ENCODE data around the gene LRRC2.
"Not testable (repeated sequence)": the region's sequence is repeated elsewhere in the genome, so short reads cannot be mapped to it uniquely, and the experiment has no call there.

The LRRC2 gene

DNA sequence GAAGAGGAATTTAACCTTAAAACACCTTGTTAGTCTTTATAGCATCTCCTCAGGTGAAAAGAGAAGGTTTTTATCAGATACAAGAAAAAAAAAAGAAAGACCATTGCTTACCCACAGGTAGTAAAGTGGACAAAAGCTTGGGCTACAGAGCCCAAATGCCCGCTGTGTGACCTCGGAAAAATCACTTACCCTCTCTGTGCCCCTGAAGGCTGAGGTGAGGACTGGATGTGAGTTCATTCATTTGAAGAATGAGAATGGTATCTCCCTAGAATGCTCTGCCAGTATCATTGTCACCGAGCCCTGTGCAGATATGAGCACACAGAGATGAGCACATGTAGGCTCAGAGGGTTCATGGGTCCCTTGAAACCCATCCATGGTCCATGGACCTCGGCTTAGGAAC is 28.6 kb upstream of the LRRC2 start:
- Histone ChIP-seq H3K4me3 (replicated peaks; ENCODE audit: insufficient read depth, low read length) (no peak overlapping the region), H3K27me3 (ENCODE audit: insufficient read depth, poor library complexity, severe bottlenecking) (no peaks in the 10 kb centered on the region), H3K27ac (replicated peaks) (no peak overlapping the region)
- TF ChIP-seq, protein P1, sequence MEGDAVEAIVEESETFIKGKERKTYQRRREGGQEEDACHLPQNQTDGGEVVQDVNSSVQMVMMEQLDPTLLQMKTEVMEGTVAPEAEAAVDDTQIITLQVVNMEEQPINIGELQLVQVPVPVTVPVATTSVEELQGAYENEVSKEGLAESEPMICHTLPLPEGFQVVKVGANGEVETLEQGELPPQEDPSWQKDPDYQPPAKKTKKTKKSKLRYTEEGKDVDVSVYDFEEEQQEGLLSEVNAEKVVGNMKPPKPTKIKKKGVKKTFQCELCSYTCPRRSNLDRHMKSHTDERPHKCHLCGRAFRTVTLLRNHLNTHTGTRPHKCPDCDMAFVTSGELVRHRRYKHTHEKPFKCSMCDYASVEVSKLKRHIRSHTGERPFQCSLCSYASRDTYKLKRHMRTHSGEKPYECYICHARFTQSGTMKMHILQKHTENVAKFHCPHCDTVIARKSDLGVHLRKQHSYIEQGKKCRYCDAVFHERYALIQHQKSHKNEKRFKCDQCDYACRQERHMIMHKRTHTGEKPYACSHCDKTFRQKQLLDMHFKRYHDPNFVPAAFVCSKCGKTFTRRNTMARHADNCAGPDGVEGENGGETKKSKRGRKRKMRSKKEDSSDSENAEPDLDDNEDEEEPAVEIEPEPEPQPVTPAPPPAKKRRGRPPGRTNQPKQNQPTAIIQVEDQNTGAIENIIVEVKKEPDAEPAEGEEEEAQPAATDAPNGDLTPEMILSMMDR (IDR thresholded peaks at IDR 0.05; ENCODE audit: insufficient read depth, low read length): no peak
- TF ChIP-seq, protein P2, sequence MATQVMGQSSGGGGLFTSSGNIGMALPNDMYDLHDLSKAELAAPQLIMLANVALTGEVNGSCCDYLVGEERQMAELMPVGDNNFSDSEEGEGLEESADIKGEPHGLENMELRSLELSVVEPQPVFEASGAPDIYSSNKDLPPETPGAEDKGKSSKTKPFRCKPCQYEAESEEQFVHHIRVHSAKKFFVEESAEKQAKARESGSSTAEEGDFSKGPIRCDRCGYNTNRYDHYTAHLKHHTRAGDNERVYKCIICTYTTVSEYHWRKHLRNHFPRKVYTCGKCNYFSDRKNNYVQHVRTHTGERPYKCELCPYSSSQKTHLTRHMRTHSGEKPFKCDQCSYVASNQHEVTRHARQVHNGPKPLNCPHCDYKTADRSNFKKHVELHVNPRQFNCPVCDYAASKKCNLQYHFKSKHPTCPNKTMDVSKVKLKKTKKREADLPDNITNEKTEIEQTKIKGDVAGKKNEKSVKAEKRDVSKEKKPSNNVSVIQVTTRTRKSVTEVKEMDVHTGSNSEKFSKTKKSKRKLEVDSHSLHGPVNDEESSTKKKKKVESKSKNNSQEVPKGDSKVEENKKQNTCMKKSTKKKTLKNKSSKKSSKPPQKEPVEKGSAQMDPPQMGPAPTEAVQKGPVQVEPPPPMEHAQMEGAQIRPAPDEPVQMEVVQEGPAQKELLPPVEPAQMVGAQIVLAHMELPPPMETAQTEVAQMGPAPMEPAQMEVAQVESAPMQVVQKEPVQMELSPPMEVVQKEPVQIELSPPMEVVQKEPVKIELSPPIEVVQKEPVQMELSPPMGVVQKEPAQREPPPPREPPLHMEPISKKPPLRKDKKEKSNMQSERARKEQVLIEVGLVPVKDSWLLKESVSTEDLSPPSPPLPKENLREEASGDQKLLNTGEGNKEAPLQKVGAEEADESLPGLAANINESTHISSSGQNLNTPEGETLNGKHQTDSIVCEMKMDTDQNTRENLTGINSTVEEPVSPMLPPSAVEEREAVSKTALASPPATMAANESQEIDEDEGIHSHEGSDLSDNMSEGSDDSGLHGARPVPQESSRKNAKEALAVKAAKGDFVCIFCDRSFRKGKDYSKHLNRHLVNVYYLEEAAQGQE (IDR thresholded peaks at IDR 0.05; ENCODE audit: insufficient replicate concordance, low read depth): no peak
- no peak for TF ChIP-seq GABPA (IDR thresholded peaks at IDR 0.05; ENCODE audit: low read depth)
- TF ChIP-seq POLR2AphosphoS5 (IDR thresholded peaks at IDR 0.05; ENCODE audit: low read depth): no peak
- TF ChIP-seq SPI1 (IDR thresholded peaks at IDR 0.05; ENCODE audit: borderline replicate concordance, low read depth): no peak
- DNase-seq (ENCODE audit: low read depth in 1 of 2, low spot score in 1 of 2): no peak

DNA sequence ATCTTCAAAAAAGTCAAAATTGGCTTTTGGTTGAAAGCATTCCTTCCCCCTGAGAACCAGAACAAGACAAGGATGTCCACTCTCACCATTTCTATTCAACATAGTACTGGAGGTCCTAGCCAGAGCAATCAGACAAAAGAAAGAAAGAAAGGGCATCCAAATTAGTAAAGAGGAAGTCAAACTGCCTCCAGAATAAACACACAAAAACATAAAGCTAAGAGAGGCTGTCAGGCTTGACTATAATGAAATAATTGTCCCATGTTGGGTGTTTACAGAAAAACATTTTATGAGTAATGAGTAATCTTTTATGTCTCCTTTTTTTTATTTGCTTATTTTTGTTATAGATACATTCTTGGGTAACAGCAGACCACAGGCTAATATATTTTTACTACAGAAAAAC is 27.9 kb upstream of the LRRC2 start:
- H3K4me3 ChIP-seq (replicated peaks; ENCODE audit: insufficient read depth, low read length): no peak overlapping the region
- no peaks in the 10 kb centered on the region for H3K27me3 ChIP-seq (ENCODE audit: insufficient read depth, poor library complexity, severe bottlenecking)
- no peak overlapping the region for H3K27ac ChIP-seq (replicated peaks)
- DNase-seq (ENCODE audit: low read depth in 1 of 2, low spot score in 1 of 2): no peak
- TF ChIP-seq SPI1 (IDR thresholded peaks at IDR 0.05; ENCODE audit: borderline replicate concordance, low read depth) (peak; percentile 40; the same call in 1 of the 2 replicates), GABPA (IDR thresholded peaks at IDR 0.05; ENCODE audit: low read depth) (no peak)

DNA sequence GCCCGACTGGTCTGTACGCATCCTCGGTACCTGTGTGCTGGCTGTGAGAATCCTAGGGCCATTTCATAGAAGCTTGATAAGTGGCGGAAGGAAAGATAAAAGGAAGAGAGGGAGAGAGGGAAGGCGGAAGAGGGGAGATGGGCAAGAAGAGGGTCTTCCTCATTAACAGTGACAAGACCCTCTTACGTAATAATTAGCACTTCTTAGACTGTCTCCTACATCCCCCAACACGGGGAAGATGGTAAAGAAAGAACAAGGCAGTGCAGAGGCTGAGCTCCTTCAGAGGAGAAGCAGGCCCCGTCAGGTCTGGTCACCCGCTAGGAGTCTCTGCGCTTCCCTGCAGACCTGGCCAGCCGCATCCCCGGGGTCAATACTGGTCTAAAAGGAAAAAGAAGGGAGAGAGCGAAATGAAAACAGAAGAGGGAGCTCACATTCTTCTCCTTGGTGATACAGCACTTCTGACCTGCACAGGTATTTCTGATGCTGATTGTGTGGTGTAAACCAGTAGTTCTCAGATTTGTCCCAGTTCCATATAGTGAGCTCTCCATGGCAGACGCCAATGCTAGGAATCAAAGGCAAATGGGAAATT is 27.3 kb upstream of the LRRC2 start:
- H3K27ac ChIP-seq (replicated peaks): no peak overlapping the region
- TF ChIP-seq GABPA (IDR thresholded peaks at IDR 0.05; ENCODE audit: low read depth): no peak
- no peak for TF ChIP-seq SPI1 (IDR thresholded peaks at IDR 0.05; ENCODE audit: borderline replicate concordance, low read depth)
- no peak for TF ChIP-seq POLR2AphosphoS5 (IDR thresholded peaks at IDR 0.05; ENCODE audit: low read depth)
- TF ChIP-seq, protein P1 (IDR thresholded peaks at IDR 0.05; ENCODE audit: insufficient read depth, low read length): no peak
- TF ChIP-seq, protein P2 (IDR thresholded peaks at IDR 0.05; ENCODE audit: insufficient replicate concordance, low read depth): no peak
- H3K27me3 ChIP-seq (ENCODE audit: insufficient read depth, poor library complexity, severe bottlenecking): no peaks in the 10 kb centered on the region
- H3K4me3 ChIP-seq (replicated peaks; ENCODE audit: insufficient read depth, low read length): no peak overlapping the region
- no peak for DNase-seq (ENCODE audit: low read depth in 1 of 2, low spot score in 1 of 2)

DNA sequence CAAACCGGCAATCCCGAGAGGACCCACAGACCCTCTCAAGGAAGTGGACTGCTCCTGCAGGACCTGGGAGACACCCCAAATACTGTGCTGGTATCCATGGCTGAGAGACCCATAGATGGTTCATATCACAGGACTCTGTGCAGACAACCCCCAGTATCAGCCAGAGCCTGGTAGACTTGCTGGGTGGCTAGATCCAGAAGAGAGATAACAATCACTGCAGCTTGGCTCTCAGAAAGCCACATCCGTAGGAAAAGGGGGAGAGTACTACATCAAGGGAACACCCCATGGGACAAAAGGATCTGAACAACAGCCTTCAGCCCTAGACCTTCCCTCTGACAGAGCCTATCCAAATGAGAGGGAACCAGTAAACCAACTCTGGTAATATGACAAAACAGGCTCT is 21.2 kb upstream of the LRRC2 start:
- not testable (repeated sequence) for H3K4me3 ChIP-seq (replicated peaks; ENCODE audit: insufficient read depth, low read length); DNase-seq (ENCODE audit: low read depth in 1 of 2, low spot score in 1 of 2); H3K27ac ChIP-seq (replicated peaks); H3K27me3 ChIP-seq (ENCODE audit: insufficient read depth, poor library complexity, severe bottlenecking)

DNA sequence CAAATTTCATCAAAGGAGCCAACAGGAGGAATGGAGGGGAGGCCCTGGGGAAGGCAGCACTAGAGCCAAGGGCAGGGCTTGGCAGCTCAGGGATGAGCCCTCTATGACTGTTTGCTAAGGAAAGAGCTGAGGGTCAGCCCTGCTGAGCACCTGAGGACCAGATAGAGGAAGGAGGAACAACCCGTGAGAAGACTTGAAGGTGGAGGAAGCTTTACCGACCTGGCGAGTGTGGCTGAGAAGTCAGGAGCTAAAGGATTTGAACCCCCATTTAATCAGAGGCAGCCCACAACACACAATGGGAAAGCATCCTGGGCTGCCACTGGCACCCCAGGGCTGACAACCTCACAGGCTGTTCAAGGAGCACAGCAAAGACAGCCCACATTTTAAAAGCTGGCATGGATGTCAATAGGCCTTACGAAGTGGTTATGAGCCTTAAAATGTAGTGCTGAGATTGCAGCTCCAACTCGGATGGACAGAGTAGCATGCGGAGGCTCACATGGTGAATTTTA is 20.7 kb upstream of the LRRC2 start:
- TF ChIP-seq, protein P1 (IDR thresholded peaks at IDR 0.05; ENCODE audit: insufficient read depth, low read length): no peak
- TF ChIP-seq, protein P2 (IDR thresholded peaks at IDR 0.05; ENCODE audit: insufficient replicate concordance, low read depth): no peak
- TF ChIP-seq SPI1 (IDR thresholded peaks at IDR 0.05; ENCODE audit: borderline replicate concordance, low read depth) (no peak), GABPA (IDR thresholded peaks at IDR 0.05; ENCODE audit: low read depth) (no peak), POLR2AphosphoS5 (IDR thresholded peaks at IDR 0.05; ENCODE audit: low read depth) (no peak)
- no peak overlapping the region for H3K27ac ChIP-seq (replicated peaks)
- H3K4me3 ChIP-seq (replicated peaks; ENCODE audit: insufficient read depth, low read length): no peak overlapping the region

More for the DNA sequence above, 20.7 kb upstream of the LRRC2 start:
- H3K27me3 ChIP-seq (ENCODE audit: insufficient read depth, poor library complexity, severe bottlenecking): no peaks in the 10 kb centered on the region
- DNase-seq (ENCODE audit: low read depth in 1 of 2, low spot score in 1 of 2): no peak

Data from HL-60 (cell line).